ENCODE data around the gene GRM1.

DNA sequence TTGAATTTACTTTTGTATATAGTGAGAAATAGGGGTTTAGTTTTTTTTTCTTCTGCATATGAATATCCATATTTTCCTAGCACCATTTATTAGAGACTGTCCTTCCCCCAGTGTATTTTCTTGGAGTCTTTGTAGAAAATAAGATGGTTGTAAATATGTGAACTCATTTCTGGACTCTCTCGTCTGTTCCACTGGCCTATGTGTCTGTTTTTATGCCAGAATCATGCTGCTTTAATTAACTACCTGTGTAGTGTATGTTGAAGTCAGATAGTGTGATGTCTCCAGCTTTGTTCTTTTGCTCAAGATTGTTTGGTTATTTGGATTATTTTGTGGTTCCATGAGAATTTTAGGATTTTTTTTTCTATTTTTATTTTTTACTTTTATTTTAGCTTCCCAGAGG lies 338.2 kb downstream of the GRM1 start:
- TF ChIP-seq, protein P1, sequence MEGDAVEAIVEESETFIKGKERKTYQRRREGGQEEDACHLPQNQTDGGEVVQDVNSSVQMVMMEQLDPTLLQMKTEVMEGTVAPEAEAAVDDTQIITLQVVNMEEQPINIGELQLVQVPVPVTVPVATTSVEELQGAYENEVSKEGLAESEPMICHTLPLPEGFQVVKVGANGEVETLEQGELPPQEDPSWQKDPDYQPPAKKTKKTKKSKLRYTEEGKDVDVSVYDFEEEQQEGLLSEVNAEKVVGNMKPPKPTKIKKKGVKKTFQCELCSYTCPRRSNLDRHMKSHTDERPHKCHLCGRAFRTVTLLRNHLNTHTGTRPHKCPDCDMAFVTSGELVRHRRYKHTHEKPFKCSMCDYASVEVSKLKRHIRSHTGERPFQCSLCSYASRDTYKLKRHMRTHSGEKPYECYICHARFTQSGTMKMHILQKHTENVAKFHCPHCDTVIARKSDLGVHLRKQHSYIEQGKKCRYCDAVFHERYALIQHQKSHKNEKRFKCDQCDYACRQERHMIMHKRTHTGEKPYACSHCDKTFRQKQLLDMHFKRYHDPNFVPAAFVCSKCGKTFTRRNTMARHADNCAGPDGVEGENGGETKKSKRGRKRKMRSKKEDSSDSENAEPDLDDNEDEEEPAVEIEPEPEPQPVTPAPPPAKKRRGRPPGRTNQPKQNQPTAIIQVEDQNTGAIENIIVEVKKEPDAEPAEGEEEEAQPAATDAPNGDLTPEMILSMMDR (IDR thresholded peaks at IDR 0.05), result no peak
- TF ChIP-seq POLR2A (IDR thresholded peaks at IDR 0.05), result no peak
